GM23338 (cell line): ENCODE data around the gene CMSS1.

Source experiments
- CREB1 ChIP-seq: fragments of 250-450 bp; sonication (Bioruptor Pico); IDR thresholded peaks from 2 replicates; pipeline ENCODE4 v1.5.0; 2020; ENCODE audit warnings: low read depth, mild to moderate bottlenecking, moderate library complexity
- EZH2 ChIP-seq: fragments of 200-600 bp; sonication (generic); IDR thresholded peaks from one replicate; pipeline ENCODE4 v1.8.0; 2017; ENCODE audit warnings: antibody characterized with exemption, mild to moderate bottlenecking, low read depth; ENCODE audit not compliant: unreplicated experiment
- JUNB ChIP-seq: IDR thresholded peaks from one replicate; pipeline ENCODE4 v1.6.1; 2016; ENCODE audit warnings: antibody characterized with exemption; ENCODE audit not compliant: unreplicated experiment
- POLR2AphosphoS5 ChIP-seq: IDR thresholded peaks from 2 replicates; pipeline ENCODE4 v1.6.1; 2016; ENCODE audit warnings: antibody characterized with exemption, low read depth
- ZNF114 ChIP-seq: fragments of 250-450 bp; sonication (Bioruptor Pico); IDR thresholded peaks from 2 replicates; pipeline ENCODE4 v1.5.0; 2020; ENCODE audit warnings: mild to moderate bottlenecking, moderate library complexity
- TF ChIP-seq, protein P1 (sequence below), 2 experiments: fragments of 200-600 bp in 1 of 2; sonication (generic) in 1 of 2; conservative IDR thresholded peaks; 2 replicates each; pipeline versions ENCODE4 v1.5.1 to v1.6.1; 2016 to 2017; ENCODE audit warnings: antibody characterized with exemption in 2 of 2, low read depth in 2 of 2, mild to moderate bottlenecking in 2 of 2, moderate library complexity in 1 of 2
- TF ChIP-seq, protein P2 (sequence below): IDR thresholded peaks from one replicate; pipeline ENCODE4 v1.6.1; 2018; ENCODE audit warnings: antibody characterized with exemption; ENCODE audit not compliant: unreplicated experiment

DNA sequence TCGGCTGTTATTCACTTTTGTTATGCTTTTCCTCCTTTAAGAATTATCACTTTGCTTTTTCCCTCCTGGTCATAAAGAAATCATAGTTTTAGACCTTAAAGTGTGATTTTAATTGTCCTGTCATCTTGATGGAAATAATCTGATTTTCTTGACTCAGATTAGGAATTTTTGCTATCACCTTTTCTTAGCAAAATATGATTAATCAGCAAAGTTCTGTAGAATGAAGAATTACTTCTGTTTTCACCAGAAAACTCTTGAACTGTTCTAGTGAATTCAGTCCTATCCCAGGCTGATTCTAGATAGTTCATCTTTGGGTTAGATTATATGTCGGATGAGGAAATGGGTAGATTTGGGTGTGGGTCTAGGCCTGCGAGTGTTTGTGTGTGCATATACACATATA is 12.2 kb downstream of the CMSS1 start:
- TF ChIP-seq CREB1 (CRISPR knock-in tag): no peak
- TF ChIP-seq EZH2: no peak
- TF ChIP-seq, protein P1, sequence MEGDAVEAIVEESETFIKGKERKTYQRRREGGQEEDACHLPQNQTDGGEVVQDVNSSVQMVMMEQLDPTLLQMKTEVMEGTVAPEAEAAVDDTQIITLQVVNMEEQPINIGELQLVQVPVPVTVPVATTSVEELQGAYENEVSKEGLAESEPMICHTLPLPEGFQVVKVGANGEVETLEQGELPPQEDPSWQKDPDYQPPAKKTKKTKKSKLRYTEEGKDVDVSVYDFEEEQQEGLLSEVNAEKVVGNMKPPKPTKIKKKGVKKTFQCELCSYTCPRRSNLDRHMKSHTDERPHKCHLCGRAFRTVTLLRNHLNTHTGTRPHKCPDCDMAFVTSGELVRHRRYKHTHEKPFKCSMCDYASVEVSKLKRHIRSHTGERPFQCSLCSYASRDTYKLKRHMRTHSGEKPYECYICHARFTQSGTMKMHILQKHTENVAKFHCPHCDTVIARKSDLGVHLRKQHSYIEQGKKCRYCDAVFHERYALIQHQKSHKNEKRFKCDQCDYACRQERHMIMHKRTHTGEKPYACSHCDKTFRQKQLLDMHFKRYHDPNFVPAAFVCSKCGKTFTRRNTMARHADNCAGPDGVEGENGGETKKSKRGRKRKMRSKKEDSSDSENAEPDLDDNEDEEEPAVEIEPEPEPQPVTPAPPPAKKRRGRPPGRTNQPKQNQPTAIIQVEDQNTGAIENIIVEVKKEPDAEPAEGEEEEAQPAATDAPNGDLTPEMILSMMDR (conservative IDR thresholded peaks at IDR 0.05; ENCODE audit: low read depth in 2 of 2): no peak
- no peak for TF ChIP-seq JUNB
- no peak for TF ChIP-seq ZNF114 (CRISPR knock-in tag)
- TF ChIP-seq, protein P2, sequence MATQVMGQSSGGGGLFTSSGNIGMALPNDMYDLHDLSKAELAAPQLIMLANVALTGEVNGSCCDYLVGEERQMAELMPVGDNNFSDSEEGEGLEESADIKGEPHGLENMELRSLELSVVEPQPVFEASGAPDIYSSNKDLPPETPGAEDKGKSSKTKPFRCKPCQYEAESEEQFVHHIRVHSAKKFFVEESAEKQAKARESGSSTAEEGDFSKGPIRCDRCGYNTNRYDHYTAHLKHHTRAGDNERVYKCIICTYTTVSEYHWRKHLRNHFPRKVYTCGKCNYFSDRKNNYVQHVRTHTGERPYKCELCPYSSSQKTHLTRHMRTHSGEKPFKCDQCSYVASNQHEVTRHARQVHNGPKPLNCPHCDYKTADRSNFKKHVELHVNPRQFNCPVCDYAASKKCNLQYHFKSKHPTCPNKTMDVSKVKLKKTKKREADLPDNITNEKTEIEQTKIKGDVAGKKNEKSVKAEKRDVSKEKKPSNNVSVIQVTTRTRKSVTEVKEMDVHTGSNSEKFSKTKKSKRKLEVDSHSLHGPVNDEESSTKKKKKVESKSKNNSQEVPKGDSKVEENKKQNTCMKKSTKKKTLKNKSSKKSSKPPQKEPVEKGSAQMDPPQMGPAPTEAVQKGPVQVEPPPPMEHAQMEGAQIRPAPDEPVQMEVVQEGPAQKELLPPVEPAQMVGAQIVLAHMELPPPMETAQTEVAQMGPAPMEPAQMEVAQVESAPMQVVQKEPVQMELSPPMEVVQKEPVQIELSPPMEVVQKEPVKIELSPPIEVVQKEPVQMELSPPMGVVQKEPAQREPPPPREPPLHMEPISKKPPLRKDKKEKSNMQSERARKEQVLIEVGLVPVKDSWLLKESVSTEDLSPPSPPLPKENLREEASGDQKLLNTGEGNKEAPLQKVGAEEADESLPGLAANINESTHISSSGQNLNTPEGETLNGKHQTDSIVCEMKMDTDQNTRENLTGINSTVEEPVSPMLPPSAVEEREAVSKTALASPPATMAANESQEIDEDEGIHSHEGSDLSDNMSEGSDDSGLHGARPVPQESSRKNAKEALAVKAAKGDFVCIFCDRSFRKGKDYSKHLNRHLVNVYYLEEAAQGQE: no peak
- no peak for TF ChIP-seq POLR2AphosphoS5
